ENCODE data around the gene USP10.

DNA sequence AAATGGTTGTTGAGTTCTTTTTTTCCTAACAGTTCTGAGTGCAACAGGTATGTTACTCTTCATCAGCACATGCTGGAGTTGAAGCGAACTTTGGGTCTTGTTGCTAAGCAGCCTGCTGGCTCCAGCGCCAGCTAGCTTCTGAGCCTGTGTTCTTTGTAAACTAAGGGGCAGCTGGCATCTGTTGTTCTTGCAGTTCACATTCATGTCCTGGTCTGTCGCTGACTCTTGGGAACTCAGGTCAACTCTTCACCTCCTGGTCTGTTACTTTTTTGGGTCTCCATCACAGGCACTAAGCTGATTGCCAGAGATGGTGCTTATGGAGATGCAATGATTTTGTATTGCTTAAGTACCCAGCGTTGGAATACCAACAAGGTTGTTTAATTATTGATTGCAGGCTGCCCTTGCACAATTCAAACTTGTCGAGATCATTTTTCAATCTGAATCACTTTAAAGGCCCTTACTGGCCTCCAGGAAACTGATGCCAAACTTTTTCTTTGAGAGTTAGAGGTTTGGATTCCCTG, 40.9 kb downstream of the USP10 start:
- TF ChIP-seq POLR2A (IDR thresholded peaks at IDR 0.05) = no peak
- TF ChIP-seq, protein P1, sequence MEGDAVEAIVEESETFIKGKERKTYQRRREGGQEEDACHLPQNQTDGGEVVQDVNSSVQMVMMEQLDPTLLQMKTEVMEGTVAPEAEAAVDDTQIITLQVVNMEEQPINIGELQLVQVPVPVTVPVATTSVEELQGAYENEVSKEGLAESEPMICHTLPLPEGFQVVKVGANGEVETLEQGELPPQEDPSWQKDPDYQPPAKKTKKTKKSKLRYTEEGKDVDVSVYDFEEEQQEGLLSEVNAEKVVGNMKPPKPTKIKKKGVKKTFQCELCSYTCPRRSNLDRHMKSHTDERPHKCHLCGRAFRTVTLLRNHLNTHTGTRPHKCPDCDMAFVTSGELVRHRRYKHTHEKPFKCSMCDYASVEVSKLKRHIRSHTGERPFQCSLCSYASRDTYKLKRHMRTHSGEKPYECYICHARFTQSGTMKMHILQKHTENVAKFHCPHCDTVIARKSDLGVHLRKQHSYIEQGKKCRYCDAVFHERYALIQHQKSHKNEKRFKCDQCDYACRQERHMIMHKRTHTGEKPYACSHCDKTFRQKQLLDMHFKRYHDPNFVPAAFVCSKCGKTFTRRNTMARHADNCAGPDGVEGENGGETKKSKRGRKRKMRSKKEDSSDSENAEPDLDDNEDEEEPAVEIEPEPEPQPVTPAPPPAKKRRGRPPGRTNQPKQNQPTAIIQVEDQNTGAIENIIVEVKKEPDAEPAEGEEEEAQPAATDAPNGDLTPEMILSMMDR (IDR thresholded peaks at IDR 0.05) = no peak
